IPS DF 6.9 (cell line): ENCODE data around the gene TNIP1.

ENCODE experiments used
- DNase-seq: peaks from one replicate; pipeline ENCODE4 v3.0.0-alpha.2; 2013; ENCODE audit warnings: low read depth, low spot score
- H3K27ac ChIP-seq: one replicate; pipeline ENCODE4 v1.5.1; 2013; ENCODE audit warnings: low read length, control low read depth
- H3K27me3 ChIP-seq: 2 replicates; pipeline ENCODE4 v1.6.1; 2013; ENCODE audit warnings: mild to moderate bottlenecking, low read length; ENCODE audit not compliant: control insufficient read depth, insufficient read depth
- H3K36me3 ChIP-seq: 2 replicates; pipeline ENCODE4 v1.6.1; 2013; ENCODE audit warnings: low read length; ENCODE audit not compliant: control insufficient read depth, insufficient read depth
- H3K4me1 ChIP-seq: 2 replicates; pipeline ENCODE4 v1.6.1; 2013; ENCODE audit warnings: low read length; ENCODE audit not compliant: control insufficient read depth, insufficient read depth
- H3K4me3 ChIP-seq: 2 replicates; pipeline ENCODE4 v1.5.1; 2013; ENCODE audit warnings: mild to moderate bottlenecking, low read length
- H3K9me3 ChIP-seq: 2 replicates; pipeline ENCODE4 v1.6.1; 2013; ENCODE audit warnings: low read length, inconsistent platforms; ENCODE audit not compliant: control insufficient read depth, insufficient read depth
- WGBS: extraction: QIAGEN DNeasy Blood & Tissue Kit; methylation state at CpG from one replicate; pipeline ENCODE4 v1.1.7; 2013; ENCODE audit warnings: mixed read lengths, missing lambda C conversion rate; ENCODE audit not compliant: insufficient read length, insufficient coverage; 5-methylcytosine and 5-hydroxymethylcytosine counted together

Gene TNIP1

DNA sequence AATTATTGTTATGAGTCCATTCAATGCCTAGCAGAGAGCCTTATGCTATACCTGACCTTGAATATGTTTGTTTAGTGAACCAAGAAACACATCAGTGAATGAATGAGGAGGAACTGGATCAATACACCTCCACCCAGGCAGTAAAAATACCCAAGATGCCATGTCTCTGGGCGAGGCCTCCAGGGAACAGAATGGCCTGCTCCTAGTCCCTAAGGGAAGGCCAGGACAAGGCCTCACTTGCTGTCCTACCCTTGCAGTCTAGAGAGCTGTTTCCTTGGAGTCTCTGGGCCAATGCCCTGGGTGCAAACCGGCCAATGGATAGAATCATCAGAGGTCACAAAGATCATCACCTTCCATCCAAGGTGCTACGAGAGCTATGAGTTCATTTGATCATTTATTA, 26.1 kb downstream of the TNIP1 start:
- H3K27ac ChIP-seq = no peak overlapping the region
- H3K4me1 ChIP-seq = no peaks in the 10 kb centered on the region
- 0 out of 2 replicates have a peak, but pooled peaks cover 2% of the 10 kb centered on the region for H3K36me3 ChIP-seq
- DNase-seq = no peak
- no peak overlapping the region for H3K4me3 ChIP-seq
- H3K9me3 ChIP-seq = no peaks in the 10 kb centered on the region
- H3K27me3 ChIP-seq = no peaks in the 10 kb centered on the region
- no CpG with 5 or more reads among the region's 3 CpGs for WGBS

DNA sequence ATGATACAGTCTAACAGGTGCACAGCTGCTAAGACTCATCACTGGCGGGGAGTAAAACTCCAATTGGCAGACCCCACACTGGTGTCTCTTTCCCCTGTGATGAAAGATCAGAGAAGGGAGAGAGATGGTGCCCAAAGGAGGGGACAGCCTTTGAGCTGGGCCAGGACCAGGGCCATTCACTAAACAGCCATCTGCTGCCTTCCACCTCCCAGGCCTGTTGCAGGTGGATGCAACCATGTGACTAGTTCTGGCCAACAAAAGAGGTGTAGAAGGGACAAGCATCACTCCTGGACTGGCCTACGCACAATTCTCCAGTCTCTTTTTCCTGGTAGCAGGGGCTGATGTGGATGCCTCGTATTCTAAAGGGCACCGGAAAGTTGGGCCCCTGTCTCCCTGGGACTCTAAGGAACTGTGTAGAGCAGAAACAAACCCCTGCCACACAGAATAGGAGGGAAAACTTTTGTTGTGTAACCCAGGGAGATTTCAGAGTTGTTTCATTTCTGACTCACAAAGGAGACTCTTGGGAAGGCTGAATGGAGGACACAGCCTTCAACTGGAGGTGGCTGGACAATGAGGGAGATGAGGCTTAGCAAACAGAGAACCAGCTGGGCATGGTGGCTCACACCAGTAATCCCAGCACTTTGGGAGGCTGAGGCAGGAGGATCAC, 26.9 kb downstream of the TNIP1 start:
- no peaks in the 10 kb centered on the region for H3K9me3 ChIP-seq
- no CpG with 5 or more reads among the region's 4 CpGs for WGBS
- H3K27ac ChIP-seq = no peak overlapping the region
- H3K4me3 ChIP-seq = no peak overlapping the region
- peaks cover 2% of the 10 kb centered on the region; the same call in 1 of the 2 replicates for H3K36me3 ChIP-seq
- no peaks in the 10 kb centered on the region for H3K27me3 ChIP-seq
- no peak for DNase-seq
- no peaks in the 10 kb centered on the region for H3K4me1 ChIP-seq

DNA sequence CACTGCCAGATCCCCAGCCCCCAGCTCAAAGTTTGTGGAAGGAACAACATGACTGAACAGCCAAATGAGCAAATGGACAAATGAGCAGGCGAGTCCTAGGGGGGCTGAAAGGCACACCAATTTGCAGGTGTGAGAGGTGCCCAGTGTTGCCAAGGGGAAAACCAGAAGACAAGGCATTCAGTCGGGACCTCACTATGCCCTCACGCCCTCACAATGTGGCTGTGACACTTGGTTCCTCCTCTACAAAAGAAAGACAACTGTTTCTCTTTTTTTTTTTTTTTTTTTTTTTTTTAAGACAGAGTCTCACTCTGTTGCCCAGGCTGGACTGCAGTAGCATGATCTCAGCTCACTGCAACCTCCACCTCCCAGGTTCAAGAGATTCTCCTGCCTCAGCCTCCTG, 28.0 kb downstream of the TNIP1 start:
- no peak overlapping the region for H3K4me3 ChIP-seq
- no peaks in the 10 kb centered on the region for H3K9me3 ChIP-seq
- no peak for DNase-seq
- no peaks in the 10 kb centered on the region for H3K27me3 ChIP-seq
- WGBS = no CpG with 5 or more reads among the region's 3 CpGs
- no peak overlapping the region for H3K27ac ChIP-seq
- H3K4me1 ChIP-seq = no peaks in the 10 kb centered on the region
- H3K36me3 ChIP-seq = peaks cover 2% of the 10 kb centered on the region; the same call in 1 of the 2 replicates

DNA sequence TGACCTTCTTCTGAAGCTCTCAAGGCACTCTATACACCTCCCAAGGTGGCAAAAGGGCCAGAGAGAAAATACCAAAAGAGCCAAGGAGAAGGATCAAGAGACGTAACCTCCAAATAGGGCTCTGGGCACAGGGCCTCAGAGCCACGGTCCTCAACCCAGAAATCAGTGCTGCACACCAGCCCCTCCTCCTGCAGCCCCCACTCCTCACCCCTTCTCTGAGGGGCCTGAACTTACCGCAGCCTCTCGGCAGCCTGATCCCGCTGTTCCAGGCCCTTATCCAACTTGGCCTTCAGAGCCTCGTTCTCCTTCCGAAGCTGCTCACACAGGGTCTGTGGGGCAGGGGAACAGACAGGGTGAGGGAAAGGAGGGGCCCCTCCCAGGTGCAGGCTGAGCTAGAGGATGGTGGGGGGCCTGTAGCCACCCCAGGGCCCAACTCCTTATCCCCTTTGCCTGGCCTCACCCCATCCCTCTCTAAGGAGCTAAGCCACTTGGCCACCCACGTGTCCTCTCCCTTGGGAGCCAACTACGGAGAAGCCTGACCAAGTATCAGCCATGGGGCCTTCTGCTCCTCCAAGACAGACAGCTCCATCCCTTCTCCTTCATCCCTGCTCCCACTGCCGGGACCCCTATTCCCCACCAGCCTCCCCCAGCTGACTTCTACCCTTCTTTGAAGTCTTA, 28.8 kb downstream of the TNIP1 start:
- Histone ChIP-seq H3K27ac (no peak overlapping the region), H3K27me3 (no peaks in the 10 kb centered on the region), H3K4me1 (no peaks in the 10 kb centered on the region), H3K4me3 (no peak overlapping the region), H3K36me3 (peaks cover 2% of the 10 kb centered on the region; the same call in 1 of the 2 replicates), H3K9me3 (no peaks in the 10 kb centered on the region)
- no peak for DNase-seq
- no CpG with 5 or more reads among the region's 10 CpGs for WGBS

DNA sequence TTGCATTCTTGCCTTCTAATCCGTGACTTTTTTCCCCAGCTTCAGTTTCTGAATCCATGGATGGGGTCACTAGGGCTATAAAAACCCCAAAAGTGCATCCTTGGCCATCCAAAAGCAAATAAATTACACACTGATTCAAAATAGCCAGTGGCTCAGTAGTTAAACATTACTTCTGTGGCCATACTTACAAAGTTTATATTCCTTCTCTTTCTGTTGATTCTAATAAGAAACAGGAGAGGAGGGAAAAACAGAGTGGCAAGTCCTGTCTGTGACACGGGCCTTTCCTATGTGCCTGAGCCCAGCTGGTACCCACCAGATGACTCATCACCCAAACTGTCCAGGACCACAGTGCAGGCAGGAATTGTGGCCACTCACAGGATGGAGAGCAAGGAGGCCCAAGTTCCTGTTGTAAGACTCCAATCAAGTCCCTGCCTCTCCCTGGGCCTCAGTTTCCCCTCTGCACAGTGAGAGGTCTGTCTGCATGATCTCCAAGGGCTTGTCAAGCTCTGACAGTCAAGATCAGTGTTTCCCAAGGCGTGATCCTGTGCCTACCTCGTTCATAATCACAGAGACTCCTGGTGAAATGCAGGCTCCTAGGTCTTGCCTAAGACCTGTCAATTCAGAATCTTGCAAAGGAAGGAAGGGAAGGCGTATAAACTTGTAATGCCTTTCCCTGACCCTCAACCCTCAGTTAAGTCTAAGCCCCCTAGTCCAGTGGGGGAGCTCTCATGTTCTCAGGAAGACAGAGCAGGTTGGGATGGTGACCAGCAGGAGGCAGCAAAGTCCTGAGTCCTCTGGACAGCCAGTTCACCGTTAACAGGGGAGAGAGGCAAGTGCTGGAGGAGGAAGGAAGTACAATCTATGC, 29.5 kb downstream of the TNIP1 start:
- Histone ChIP-seq H3K4me3 (no peak overlapping the region), H3K36me3 (peaks cover 2% of the 10 kb centered on the region; the same call in 1 of the 2 replicates), H3K9me3 (no peaks in the 10 kb centered on the region), H3K4me1 (no peaks in the 10 kb centered on the region), H3K27ac (no peak overlapping the region), H3K27me3 (no peaks in the 10 kb centered on the region)
- WGBS = no CpG with 5 or more reads among the region's 6 CpGs
- peak; percentile 84 for DNase-seq

DNA sequence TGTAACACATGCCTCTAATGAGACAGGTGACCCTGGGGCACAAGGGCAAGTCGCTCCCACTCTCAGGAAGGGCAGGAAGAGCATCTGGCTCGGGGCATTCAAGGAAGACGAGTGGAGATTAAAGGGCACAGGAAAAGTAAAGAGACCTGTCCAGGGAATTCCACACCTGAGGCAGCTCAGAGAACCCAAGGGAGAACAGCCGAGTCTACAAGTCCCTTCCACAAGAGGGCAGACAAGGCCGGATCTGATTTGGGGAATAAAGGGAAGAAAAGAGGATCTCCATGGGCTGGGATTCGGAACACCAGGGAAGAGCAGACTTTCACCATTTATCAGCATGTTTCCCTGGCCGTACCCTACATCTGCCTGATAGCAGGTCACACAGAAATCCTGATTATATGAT, 32.3 kb downstream of the TNIP1 start:
- no peaks in the 10 kb centered on the region for H3K9me3 ChIP-seq
- no peak for DNase-seq
- no peaks in the 10 kb centered on the region for H3K27me3 ChIP-seq
- H3K4me3 ChIP-seq = no peak overlapping the region
- no CpG with 5 or more reads among the region's 7 CpGs for WGBS
- no peaks in the 10 kb centered on the region for H3K4me1 ChIP-seq
- H3K27ac ChIP-seq = no peak overlapping the region
- H3K36me3 ChIP-seq = no peaks in the 10 kb centered on the region; the same call in 1 of the 2 replicates

DNA sequence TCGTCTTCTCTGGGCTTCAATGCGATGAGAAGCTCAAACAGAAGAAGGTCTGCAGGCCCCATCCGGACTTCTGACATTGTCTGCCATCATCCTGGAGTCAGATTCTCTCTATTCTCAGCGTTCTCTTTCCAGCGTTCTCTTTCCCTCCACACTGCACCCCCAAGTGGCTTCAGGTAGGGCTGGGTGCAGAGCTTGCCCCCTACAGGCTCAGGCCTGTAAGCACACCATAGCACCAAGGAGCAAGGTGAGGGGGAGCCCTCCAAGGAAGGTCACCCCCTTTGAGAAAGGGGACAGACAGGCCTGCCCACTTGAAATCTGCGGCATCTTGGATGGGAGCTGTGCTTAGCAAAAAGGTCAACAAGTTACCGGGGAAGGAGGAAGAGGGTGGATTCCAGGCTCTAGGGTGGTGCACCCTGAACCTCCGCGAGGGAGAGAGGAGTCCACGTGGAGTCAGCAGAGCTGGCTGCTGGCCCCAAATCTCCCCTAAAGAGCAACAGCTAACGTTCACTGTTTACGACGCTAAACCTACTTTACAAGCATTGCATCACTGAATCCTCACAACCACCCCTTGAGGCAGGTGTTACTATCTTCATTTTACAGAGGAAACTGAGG, 32.9 kb downstream of the TNIP1 start:
- H3K36me3 ChIP-seq = no peaks in the 10 kb centered on the region; the same call in 1 of the 2 replicates
- H3K4me3 ChIP-seq = no peak overlapping the region
- DNase-seq = no peak

DNA sequence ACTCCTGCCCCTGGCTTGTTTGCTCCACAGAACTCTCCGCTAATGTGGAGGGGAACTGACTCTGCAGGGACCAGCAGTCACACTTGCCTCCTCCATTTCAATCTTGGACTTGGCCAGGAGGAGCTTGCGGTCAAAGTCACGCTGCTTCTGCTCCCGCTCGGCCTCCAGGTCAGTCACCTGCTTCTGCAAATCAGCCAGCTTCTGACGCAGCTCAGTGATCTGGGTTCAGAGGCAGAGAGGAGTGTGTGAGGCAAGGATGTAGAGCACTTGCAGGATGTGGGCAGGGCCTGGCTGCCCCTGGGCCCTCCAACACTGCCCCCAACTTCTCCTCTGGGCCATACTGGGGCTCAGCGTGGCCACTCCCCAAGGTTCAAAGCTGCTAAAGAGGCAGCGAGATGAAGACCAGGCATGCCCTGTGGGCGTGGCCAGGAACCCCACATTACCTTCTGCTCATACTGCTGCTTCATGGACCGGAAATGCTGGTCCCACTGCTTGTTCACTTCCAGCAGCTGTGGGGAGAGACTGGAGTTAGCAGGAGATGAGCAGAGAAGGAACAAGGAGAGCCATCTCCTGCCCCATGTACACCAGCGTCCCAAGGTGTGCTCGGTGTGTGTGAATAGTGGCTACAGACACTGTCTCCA, 38.3 kb downstream of the TNIP1 start:
- H3K36me3 ChIP-seq = peaks cover 8% of the 10 kb centered on the region; the same call in 1 of the 2 replicates

More for the DNA sequence above, 32.9 kb downstream of the TNIP1 start:
- no CpG with 5 or more reads among the region's 13 CpGs for WGBS
- Histone ChIP-seq H3K27ac (no peak overlapping the region), H3K9me3 (no peaks in the 10 kb centered on the region), H3K27me3 (no peaks in the 10 kb centered on the region), H3K4me1 (no peaks in the 10 kb centered on the region)

DNA sequence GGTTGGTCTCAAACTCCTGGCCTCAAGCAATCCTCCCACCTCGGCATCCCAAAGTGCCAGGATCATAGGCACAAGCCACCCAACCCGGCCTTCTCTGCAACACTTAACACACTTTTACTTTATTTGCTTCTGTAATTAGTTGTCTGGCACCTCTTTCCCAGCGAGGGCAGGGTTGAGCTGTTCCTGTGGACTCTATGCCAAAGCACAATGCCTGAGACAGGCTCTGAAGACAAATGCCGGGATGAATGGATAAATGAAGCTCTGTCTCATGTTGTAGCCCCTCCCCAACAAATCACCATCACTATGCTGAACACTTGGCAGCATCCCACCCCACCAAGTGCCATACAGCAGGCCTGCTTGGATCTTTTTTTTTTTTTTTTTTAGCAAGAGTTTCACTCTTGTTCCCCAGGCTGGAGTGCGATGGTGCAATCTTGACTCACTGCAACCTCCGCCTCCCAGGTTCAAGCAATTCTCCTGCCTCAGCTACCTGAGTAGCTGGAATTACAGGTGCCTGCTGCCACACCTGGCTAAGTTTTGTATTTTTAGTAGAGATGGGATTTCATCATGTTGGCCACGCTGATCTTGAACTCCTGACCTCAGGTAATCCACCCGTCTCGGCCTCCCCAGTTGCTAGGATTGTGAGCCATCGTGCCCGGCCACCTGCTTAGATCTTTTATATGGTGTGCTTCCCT, 39.1 kb downstream of the TNIP1 start:
- no peak overlapping the region for H3K4me3 ChIP-seq
- H3K36me3 ChIP-seq = peaks cover 8% of the 10 kb centered on the region; the same call in 1 of the 2 replicates
- no peak overlapping the region for H3K27ac ChIP-seq
- H3K4me1 ChIP-seq = no peaks in the 10 kb centered on the region
- H3K9me3 ChIP-seq = no peaks in the 10 kb centered on the region
- H3K27me3 ChIP-seq = no peaks in the 10 kb centered on the region
- DNase-seq = no peak
- WGBS = no CpG with 5 or more reads among the region's 11 CpGs

More for the DNA sequence above, 38.3 kb downstream of the TNIP1 start:
- H3K9me3 ChIP-seq = no peaks in the 10 kb centered on the region
- no CpG with 5 or more reads among the region's 12 CpGs for WGBS
- no peak for DNase-seq
- H3K27ac ChIP-seq = no peak overlapping the region
- H3K27me3 ChIP-seq = no peaks in the 10 kb centered on the region
- H3K4me1 ChIP-seq = no peaks in the 10 kb centered on the region
- H3K4me3 ChIP-seq = no peak overlapping the region
